Upper lobe of left lung (tissue), 4 donors: ENCODE data around the gene IRX2.

Experiments used
- EP300 ChIP-seq, 4 donors: sonication (generic); formaldehyde crosslinking; IDR thresholded peaks; one replicate each; pipeline ENCODE4 v1.5.1; 2017; ENCODE audit warnings: antibody characterized with exemption in 4 of 4, control low read depth in 2 of 4
- POLR2A ChIP-seq, 4 donors: fragments of 450-650 bp; IDR thresholded peaks; one replicate each; pipeline ENCODE4 v1.5.1; 2016 to 2017; ENCODE audit warnings: antibody characterized with exemption in 4 of 4, mild to moderate bottlenecking in 2 of 4
- POLR2AphosphoS5 ChIP-seq, 2 donors: sonication (generic); formaldehyde crosslinking; IDR thresholded peaks; one replicate each; pipeline ENCODE4 v1.5.1; 2017; ENCODE audit warnings: antibody characterized with exemption in 2 of 2
- TF ChIP-seq, protein P1 (sequence below), 6 experiments: fragments of 450-650 bp in 4 of 6; fragments of 200-600 bp in 2 of 6; sonication (generic) in 2 of 6; IDR thresholded peaks; one replicate each; pipeline ENCODE4 v1.5.1; 2016 to 2019; ENCODE audit warnings: antibody characterized with exemption in 6 of 6

DNA sequence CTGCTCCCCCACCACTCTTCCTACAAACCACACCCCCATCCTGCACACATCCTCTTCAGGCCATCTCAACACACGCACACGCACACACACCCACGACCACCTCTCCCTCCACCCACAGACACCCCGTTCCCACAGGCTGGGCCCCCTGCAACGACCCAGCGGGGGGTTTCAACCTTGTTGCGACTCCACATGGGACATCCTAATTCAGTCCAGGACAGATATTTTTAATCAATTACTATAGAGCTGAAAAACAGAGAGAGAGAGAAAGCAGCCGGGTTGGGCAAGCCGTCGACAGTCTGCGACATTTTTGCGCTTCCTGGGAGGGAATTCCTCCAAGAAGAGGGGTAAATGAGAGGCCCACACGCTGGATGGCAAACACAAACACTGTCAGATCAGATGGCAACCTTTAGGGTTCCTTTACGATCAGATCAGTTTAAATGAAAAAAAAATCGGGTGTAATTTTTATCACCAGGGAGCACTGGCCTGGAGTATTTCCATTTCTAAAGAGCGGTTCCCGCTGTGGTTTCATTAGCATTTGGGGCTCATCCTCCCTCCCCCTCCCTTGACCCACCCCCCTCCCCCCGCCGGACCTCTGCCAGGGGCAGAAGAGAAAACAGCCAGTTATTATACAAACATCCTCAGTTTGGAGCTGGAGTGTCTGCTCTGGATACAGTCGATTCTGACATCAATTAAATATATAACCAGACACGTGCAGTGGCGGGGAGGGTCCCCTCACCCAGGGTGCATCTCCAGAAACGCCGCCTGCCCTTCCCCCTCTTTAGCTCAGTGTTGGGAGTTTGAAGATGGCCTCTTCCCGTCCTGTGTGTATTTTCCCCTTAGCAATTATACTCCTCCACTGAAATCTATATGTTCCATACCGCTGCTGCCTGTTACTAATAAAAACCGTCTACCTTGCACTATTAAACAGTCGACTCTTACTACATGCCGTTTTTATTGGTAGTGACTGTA lies 2.3 kb upstream of the IRX2 start:
- TF ChIP-seq, protein P1, sequence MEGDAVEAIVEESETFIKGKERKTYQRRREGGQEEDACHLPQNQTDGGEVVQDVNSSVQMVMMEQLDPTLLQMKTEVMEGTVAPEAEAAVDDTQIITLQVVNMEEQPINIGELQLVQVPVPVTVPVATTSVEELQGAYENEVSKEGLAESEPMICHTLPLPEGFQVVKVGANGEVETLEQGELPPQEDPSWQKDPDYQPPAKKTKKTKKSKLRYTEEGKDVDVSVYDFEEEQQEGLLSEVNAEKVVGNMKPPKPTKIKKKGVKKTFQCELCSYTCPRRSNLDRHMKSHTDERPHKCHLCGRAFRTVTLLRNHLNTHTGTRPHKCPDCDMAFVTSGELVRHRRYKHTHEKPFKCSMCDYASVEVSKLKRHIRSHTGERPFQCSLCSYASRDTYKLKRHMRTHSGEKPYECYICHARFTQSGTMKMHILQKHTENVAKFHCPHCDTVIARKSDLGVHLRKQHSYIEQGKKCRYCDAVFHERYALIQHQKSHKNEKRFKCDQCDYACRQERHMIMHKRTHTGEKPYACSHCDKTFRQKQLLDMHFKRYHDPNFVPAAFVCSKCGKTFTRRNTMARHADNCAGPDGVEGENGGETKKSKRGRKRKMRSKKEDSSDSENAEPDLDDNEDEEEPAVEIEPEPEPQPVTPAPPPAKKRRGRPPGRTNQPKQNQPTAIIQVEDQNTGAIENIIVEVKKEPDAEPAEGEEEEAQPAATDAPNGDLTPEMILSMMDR (IDR thresholded peaks at IDR 0.05) = no peak
- TF ChIP-seq POLR2A (IDR thresholded peaks at IDR 0.05) (no peak), EP300 (IDR thresholded peaks at IDR 0.05) (no peak), POLR2AphosphoS5 (IDR thresholded peaks at IDR 0.05) (no peak)
